Naive thymus-derived CD4-positive, alpha-beta T cell (primary cell): ENCODE results near the gene GCNA. TPM values are rescaled to one million over a fixed set of nuclear protein-coding genes. Genes with fewer than 3 reads are reported as not detected.
A peak's percentile ranks its signal among the peaks of the same experiment; 100 is the strongest.

Experiments
- ATAC-seq: fragments of 150-1000 bp; cut with Tn5 transposase; 2 replicates; pipeline ENCODE4 v1.10.0; 2021; ENCODE audit warnings: mild to moderate bottlenecking, moderate library complexity
- CTCF ChIA-PET: fragments of 350-600 bp; sonication (Branson Sonifier 250); formaldehyde crosslinking; loops from one replicate; lab custom pipeline; 2021; ENCODE audit warnings: antibody characterized with exemption; lab: Charles Lee
- POLR2A ChIA-PET: fragments of 350-600 bp; sonication (Branson Sonifier 250); formaldehyde crosslinking; loops from one replicate; lab custom pipeline; 2021; ENCODE audit warnings: antibody characterized with exemption, inconsistent platforms; lab: Charles Lee
- DNase-seq, 9 donors: peaks; one replicate each; pipeline versions ENCODE4 v3.0.0 to v3.0.0-alpha.2; 2020 to 2022; ENCODE audit warnings: mixed read lengths in 1 of 9
- H3K27ac ChIP-seq: one replicate; pipeline ENCODE4 v1.7.0; 2013; ENCODE audit warnings: mild to moderate bottlenecking, low read depth, low read length, moderate library complexity
- H3K27me3 ChIP-seq, 2 donors: one replicate each; pipeline ENCODE4 v1.7.0; 2013; ENCODE audit warnings: low read length in 2 of 2, mild to moderate bottlenecking in 2 of 2, moderate library complexity in 2 of 2; ENCODE audit not compliant: control insufficient read depth in 2 of 2, insufficient read depth in 2 of 2
- H3K36me3 ChIP-seq, 3 experiments: 1 replicate in 2 of 3; 2 replicates in 1 of 3; pipeline ENCODE4 v1.7.0; 2013; ENCODE audit warnings: low read length in 3 of 3, mild to moderate bottlenecking in 3 of 3, moderate library complexity in 1 of 3; ENCODE audit not compliant: insufficient read depth in 3 of 3, control insufficient read depth in 2 of 3
- H3K4me1 ChIP-seq, 2 donors: one replicate each; pipeline ENCODE4 v1.7.0; 2013; ENCODE audit warnings: low read length in 2 of 2, mild to moderate bottlenecking in 2 of 2, moderate library complexity in 1 of 2; ENCODE audit not compliant: control insufficient read depth in 2 of 2, insufficient read depth in 2 of 2
- H3K4me3 ChIP-seq: 2 replicates; pipeline ENCODE4 v1.7.0; 2013; ENCODE audit warnings: mild to moderate bottlenecking, low read length
- H3K9me3 ChIP-seq, 3 experiments: 1 replicate in 2 of 3; 2 replicates in 1 of 3; pipeline ENCODE4 v1.7.0; 2013; ENCODE audit warnings: low read length in 3 of 3; ENCODE audit not compliant: control insufficient read depth in 2 of 3
- H3K27ac Mint-ChIP-seq, 9 donors: one replicate each; pipeline ENCODE4 v1.8.0; 2020 to 2022; ENCODE audit warnings: mixed read lengths in 9 of 9, mild to moderate bottlenecking in 8 of 9, moderate library complexity in 5 of 9, inconsistent platforms in 2 of 9
- H3K27me3 Mint-ChIP-seq, 5 donors: one replicate each; pipeline ENCODE4 v1.8.0; 2021 to 2022; ENCODE audit warnings: mixed read lengths in 5 of 5, mild to moderate bottlenecking in 1 of 5
- H3K36me3 Mint-ChIP-seq, 5 donors: one replicate each; pipeline ENCODE4 v1.8.0; 2020 to 2022; ENCODE audit warnings: mixed read lengths in 5 of 5, mild to moderate bottlenecking in 3 of 5, inconsistent platforms in 1 of 5
- H3K4me1 Mint-ChIP-seq, 7 donors: one replicate each; pipeline ENCODE4 v1.8.0; 2020 to 2022; ENCODE audit warnings: mixed read lengths in 7 of 7, mild to moderate bottlenecking in 3 of 7, inconsistent platforms in 1 of 7
- H3K4me3 Mint-ChIP-seq, 10 donors: one replicate each; pipeline ENCODE4 v1.8.0; 2020 to 2022; ENCODE audit warnings: mild to moderate bottlenecking in 10 of 10, mixed read lengths in 10 of 10, moderate library complexity in 6 of 10, inconsistent platforms in 2 of 10
- H3K9me3 Mint-ChIP-seq, 11 donors: one replicate each; pipeline ENCODE4 v1.8.0; 2020 to 2022; ENCODE audit warnings: mixed read lengths in 11 of 11, mild to moderate bottlenecking in 4 of 11, inconsistent platforms in 1 of 11, moderate library complexity in 1 of 11
- intact Hi-C, 2 donors: fragments of 100-400 bp; cut with micrococcal nuclease; formaldehyde crosslinking; loops; one replicate each; pipeline ENCODE4 v1.15.1; 2023
- polyA plus RNA-seq, 2 donors: library from polyadenylated mRNA; unstranded; fragments of 300-500 nt; fragmentation: Illumina TruSeq; gene quantifications; one replicate each; pipeline ENCODE4 v1.2.3, GENCODE V29; 2021
- total RNA-seq, 6 experiments: library from RNA in 5 of 6; stranded (reverse) in 5 of 6; gene quantifications; 1 replicate in 5 of 6; 2 replicates in 1 of 6; pipeline ENCODE4 v1.2.3 and lab custom pipeline; 2021 to 2026

The GCNA gene
- total and polyA plus RNA-seq, 7 experiments from 2014 or later = 0.08 to 14.7 (median 2.8) TPM

DNA sequence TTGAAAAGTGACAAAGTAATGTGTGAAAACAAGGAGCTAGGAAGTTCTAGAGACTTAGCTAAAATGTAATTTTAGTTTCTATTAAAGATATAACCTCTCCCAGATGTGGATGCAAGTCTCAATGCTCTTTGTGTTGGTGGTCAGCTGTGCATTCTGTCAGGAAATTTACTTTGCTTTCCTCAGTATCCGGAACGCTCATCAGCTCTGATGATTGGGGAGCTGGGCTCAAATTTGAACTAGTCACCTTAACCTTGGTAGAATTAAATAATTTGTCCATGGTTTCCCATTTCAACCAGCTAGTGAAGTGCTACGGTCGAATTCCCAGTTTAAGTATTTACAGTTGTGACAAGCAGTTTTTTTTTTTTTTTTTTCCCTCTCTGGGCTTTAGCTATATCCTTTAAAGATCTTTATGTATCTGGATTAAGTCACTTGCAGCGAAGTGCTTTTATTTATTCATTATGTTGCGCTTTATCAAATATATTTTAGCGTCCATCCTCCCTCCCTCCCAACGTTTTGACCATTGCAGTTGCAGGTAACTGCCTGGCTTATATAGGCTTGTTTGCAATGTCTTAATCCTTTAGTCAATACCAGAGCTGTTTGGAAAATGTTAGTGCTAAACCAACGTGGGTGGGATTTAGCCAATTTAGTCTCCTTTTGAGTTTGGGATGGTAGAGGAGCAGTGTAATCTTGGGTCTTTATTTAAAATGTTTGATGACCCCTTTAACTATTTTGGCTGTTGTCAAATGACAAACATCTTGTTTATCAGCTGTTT is 43.3 kb upstream of the GCNA start:
- Histone ChIP-seq H3K36me3 (peaks cover 0 to 13% (median 5%) of the 10 kb centered on the region in 3 experiments), H3K4me1 (peaks cover 12 to 19% of the 10 kb centered on the region in 2 donors), H3K4me3 (peak overlapping the region; percentile 96), H3K27ac (peak overlapping the region; percentile 91), H3K9me3 (no peaks in the 10 kb centered on the region), H3K27me3 (no peaks in the 10 kb centered on the region)
- Mint-ChIP-seq H3K9me3 (peaks cover 0 to 4% (median 0%) of the 10 kb centered on the region in 11 donors), H3K36me3 (peaks cover 0 to 26% (median 11%) of the 10 kb centered on the region in 5 donors), H3K4me1 (peaks cover 4 to 47% (median 40%) of the 10 kb centered on the region in 7 donors), H3K27ac (peak overlapping the region; percentile 92 to 99 (median 99)), H3K27me3 (no peaks in the 10 kb centered on the region), H3K4me3 (peak overlapping the region; percentile 76 to 100 (median 98))
- ATAC-seq = no peak
- POLR2A ChIA-PET = interaction anchor here (0.6 to 5.1 kb wide), 13 partner anchors 9 to 425 kb away, joined by 3 to 67 read pairs (median 3); partner anchors contain the start of genes IL2RG, MED12 and TAF1
- intact Hi-C loops = loop anchor here (1.0 to 10.0 kb wide), 6 partner anchors 37 to 423 kb away; partner anchors contain the start of genes IL2RG (in 2 of the 2), MED12 (in 1 of the 2) and TAF1 (in 1 of the 2)
- no peak for DNase-seq
- CTCF ChIA-PET = interaction anchor here (1.1 kb wide), 1 partner anchor 21 kb away, joined by 5 read pairs; no protein-coding TSS in a partner anchor

GRCh38 chrX:71536285-71536684 is 42.0 kb upstream of the GCNA start:
- Mint-ChIP-seq H3K4me3 (peak overlapping the region; percentile 76 to 100 (median 98)), H3K27ac (peak overlapping the region in 8 of 9 donors; percentile 13 to 86 (median 67)), H3K9me3 (peaks cover 0 to 4% (median 0%) of the 10 kb centered on the region in 11 donors), H3K4me1 (peaks cover 8 to 49% (median 37%) of the 10 kb centered on the region in 7 donors), H3K27me3 (no peaks in the 10 kb centered on the region), H3K36me3 (peaks cover 0 to 31% (median 12%) of the 10 kb centered on the region in 5 donors)
- Histone ChIP-seq H3K4me3 (peak overlapping the region; percentile 96), H3K9me3 (no peaks in the 10 kb centered on the region), H3K27ac (peak overlapping the region; percentile 91), H3K36me3 (peaks cover 0 to 15% (median 5%) of the 10 kb centered on the region in 3 experiments), H3K4me1 (peaks cover 11 to 16% of the 10 kb centered on the region in 2 donors), H3K27me3 (no peaks in the 10 kb centered on the region)
- DNase-seq = no peak
- intact Hi-C loops = loop anchor here in 1 of 2 donors (5.0 to 10.0 kb wide), 3 partner anchors 36 to 421 kb away; partner anchors contain the start of genes IL2RG and MED12
- ATAC-seq = no peak
- POLR2A ChIA-PET = interaction anchor here (0.6 to 1.2 kb wide), 3 partner anchors 44 to 85 kb away, joined by 3 to 4 read pairs (median 3); no protein-coding TSS in a partner anchor
- CTCF ChIA-PET = no interaction called here

GRCh38 chrX:71537743-71538142 is 40.5 kb upstream of the GCNA start:
- CTCF ChIA-PET = no interaction called here
- peaks cover 0 to 2% (median 0%) of the 10 kb centered on the region in 11 donors for H3K9me3 Mint-ChIP-seq
- POLR2A ChIA-PET = interaction anchor here (1.1 to 1.3 kb wide), 2 partner anchors 23 to 41 kb away, joined by 3 read pairs; partner anchors contain the start of gene GCNA
- intact Hi-C loops = loop anchor here in 1 of 2 donors (5.0 to 10.0 kb wide), 3 partner anchors 35 to 423 kb away; partner anchors contain the start of genes IL2RG and MED12
- H3K4me3 ChIP-seq = peak overlapping the region; percentile 37
- H3K36me3 Mint-ChIP-seq = peaks cover 0 to 38% (median 12%) of the 10 kb centered on the region in 5 donors
- no peaks in the 10 kb centered on the region for H3K9me3 ChIP-seq
- H3K27me3 Mint-ChIP-seq = no peaks in the 10 kb centered on the region
- H3K4me1 ChIP-seq = peaks cover 16 to 22% of the 10 kb centered on the region in 2 donors
- peaks cover 23 to 55% (median 46%) of the 10 kb centered on the region in 7 donors for H3K4me1 Mint-ChIP-seq
- H3K4me3 Mint-ChIP-seq = peak overlapping the region; percentile 31 to 100 (median 80)
- H3K27ac Mint-ChIP-seq = peak overlapping the region in 3 of 9 donors; percentile 34 to 86 (median 62)
- H3K27ac ChIP-seq = peak overlapping the region; percentile 47
- DNase-seq (no peak), ATAC-seq (no peak)
- H3K27me3 ChIP-seq = no peaks in the 10 kb centered on the region
- H3K36me3 ChIP-seq = peaks cover 0 to 17% (median 5%) of the 10 kb centered on the region in 3 experiments

DNA sequence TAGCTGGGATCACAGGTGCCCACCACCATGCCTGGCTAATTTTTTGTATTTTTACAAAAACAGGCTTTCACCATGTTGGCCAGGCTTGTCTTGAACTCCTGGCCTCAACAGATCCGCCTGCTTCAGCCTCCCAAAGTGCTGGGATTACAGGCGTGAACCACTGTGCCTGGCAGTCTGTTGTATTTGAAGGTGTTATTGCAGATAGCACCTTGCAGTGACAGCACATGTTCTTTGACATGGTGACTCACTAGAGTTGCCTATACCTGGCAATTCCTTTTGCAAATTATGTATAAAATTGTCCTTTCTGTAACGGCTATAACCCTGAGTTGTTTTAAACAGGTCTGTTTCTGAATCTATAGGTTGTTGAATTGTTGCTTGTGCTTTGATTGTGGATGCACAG is 37.4 kb upstream of the GCNA start:
- Mint-ChIP-seq H3K4me1 (peaks cover 28 to 83% (median 72%) of the 10 kb centered on the region in 7 donors), H3K27me3 (no peaks in the 10 kb centered on the region), H3K27ac (peak overlapping the region; percentile 2 to 91 (median 34)), H3K4me3 (peak overlapping the region; percentile 29 to 98 (median 78)), H3K9me3 (no peaks in the 10 kb centered on the region), H3K36me3 (peaks cover 0 to 31% (median 12%) of the 10 kb centered on the region in 5 donors)
- H3K4me1 ChIP-seq = peaks cover 27 to 28% of the 10 kb centered on the region in 2 donors
- intact Hi-C loops = loop anchor here (1.0 kb wide), 1 partner anchor 8 kb away; no protein-coding TSS in a partner anchor
- no peaks in the 10 kb centered on the region for H3K9me3 ChIP-seq
- DNase-seq (no peak), ATAC-seq (no peak)
- CTCF ChIA-PET = interaction anchor here (1.0 kb wide), 1 partner anchor 10 kb away, joined by 3 read pairs; no protein-coding TSS in a partner anchor
- H3K27ac ChIP-seq = peak overlapping the region; percentile 46
- no peaks in the 10 kb centered on the region for H3K27me3 ChIP-seq
- POLR2A ChIA-PET = interaction anchor here (1.5 kb wide), 1 partner anchor 9 kb away, joined by 3 read pairs; no protein-coding TSS in a partner anchor
- H3K4me3 ChIP-seq = peak overlapping the region; percentile 38
- H3K36me3 ChIP-seq = peaks cover 6 to 25% (median 13%) of the 10 kb centered on the region in 3 experiments

- peaks cover 0 to 29% (median 15%) of the 10 kb centered on the region in 5 donors for H3K36me3 Mint-ChIP-seq
These were observed 36.8 kb upstream of the GCNA start for GRCh38 chrX:71541210-71542022.

More at GRCh38 chrX:71541210-71542022, 36.8 kb upstream of the GCNA start:
- peak overlapping the region; percentile 46 for H3K27ac ChIP-seq
- ChIA-PET CTCF (interaction anchor here (1.0 kb wide), 1 partner anchor 9 kb away, joined by 3 read pairs; no protein-coding TSS in a partner anchor), POLR2A (interaction anchor here (1.7 to 5.7 kb wide), 2 partner anchors 8 to 27 kb away, joined by 5 to 49 read pairs; partner anchors contain the start of gene OGT)
- Mint-ChIP-seq H3K9me3 (no peaks in the 10 kb centered on the region), H3K4me3 (peak overlapping the region; percentile 29 to 98 (median 78)), H3K27ac (peak overlapping the region; percentile 0 to 91 (median 46)), H3K27me3 (no peaks in the 10 kb centered on the region), H3K4me1 (peaks cover 33 to 85% (median 73%) of the 10 kb centered on the region in 7 donors)
- DNase-seq = no peak
- H3K36me3 ChIP-seq = peaks cover 6 to 29% (median 9%) of the 10 kb centered on the region in 3 experiments
- H3K4me1 ChIP-seq = peaks cover 27 to 28% of the 10 kb centered on the region in 2 donors
- peak overlapping the region; percentile 38 for H3K4me3 ChIP-seq
- intact Hi-C loops = loop anchor here (1.0 kb wide), 1 partner anchor 9 kb away; no protein-coding TSS in a partner anchor
- peak; percentile 70 for ATAC-seq
- no peaks in the 10 kb centered on the region for H3K9me3 ChIP-seq
- no peaks in the 10 kb centered on the region for H3K27me3 ChIP-seq
